ENCODE data around the gene GIGYF2.

The GIGYF2 gene

DNA sequence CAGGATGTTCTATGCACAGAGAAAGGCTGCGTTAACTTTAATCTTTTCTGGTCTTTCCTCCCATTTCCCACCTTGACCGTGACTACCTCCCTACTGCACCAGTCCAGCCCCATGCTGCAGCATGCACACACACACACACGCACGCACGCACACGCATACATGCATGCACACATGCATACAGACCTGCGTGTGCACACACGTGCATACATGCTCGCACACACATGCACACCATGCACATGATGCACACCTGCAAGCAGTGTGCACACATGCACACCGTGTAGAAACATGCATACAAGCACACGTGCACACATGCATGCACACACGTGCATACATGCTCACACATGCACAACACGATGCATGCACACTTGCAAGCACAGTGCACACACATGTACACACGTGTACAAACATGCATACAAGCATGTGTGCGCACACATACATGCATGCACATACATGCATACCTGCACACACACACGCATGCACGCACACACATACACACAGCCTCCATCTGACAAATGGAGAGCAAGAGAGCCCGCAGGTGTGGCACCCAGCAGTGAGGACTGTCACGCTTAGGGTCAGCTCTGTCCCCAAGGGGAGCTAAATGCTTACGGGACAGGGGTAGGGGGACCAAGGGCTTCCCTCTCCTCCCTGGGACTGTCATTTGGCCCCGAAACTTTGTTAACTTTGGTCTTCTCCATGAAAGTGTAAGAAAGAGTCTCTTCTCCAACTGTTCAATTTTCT lies 191.1 kb downstream of the GIGYF2 start:
- H3K4me1 Mint-ChIP-seq (ENCODE audit: low read depth): peaks cover 4% of the 10 kb centered on the region
- no peak overlapping the region for H3K27ac Mint-ChIP-seq

GRCh38 chr2:232888839-232889529 lies 191.9 kb downstream of the GIGYF2 start:
- H3K27me3 Mint-ChIP-seq: peaks cover 10% of the 10 kb centered on the region
- H3K27ac Mint-ChIP-seq: no peak overlapping the region
- peaks cover 4% of the 10 kb centered on the region for H3K4me1 Mint-ChIP-seq (ENCODE audit: low read depth)
- no peaks in the 10 kb centered on the region for H3K36me3 Mint-ChIP-seq
- no peak overlapping the region for H3K4me3 Mint-ChIP-seq
- no peaks in the 10 kb centered on the region for H3K9me3 Mint-ChIP-seq (ENCODE audit: low read depth)

More for the DNA sequence above, 191.1 kb downstream of the GIGYF2 start:
- H3K9me3 Mint-ChIP-seq (ENCODE audit: low read depth): no peaks in the 10 kb centered on the region
- H3K36me3 Mint-ChIP-seq: no peaks in the 10 kb centered on the region
- H3K4me3 Mint-ChIP-seq: no peak overlapping the region
- H3K27me3 Mint-ChIP-seq: peaks cover 10% of the 10 kb centered on the region

DNA sequence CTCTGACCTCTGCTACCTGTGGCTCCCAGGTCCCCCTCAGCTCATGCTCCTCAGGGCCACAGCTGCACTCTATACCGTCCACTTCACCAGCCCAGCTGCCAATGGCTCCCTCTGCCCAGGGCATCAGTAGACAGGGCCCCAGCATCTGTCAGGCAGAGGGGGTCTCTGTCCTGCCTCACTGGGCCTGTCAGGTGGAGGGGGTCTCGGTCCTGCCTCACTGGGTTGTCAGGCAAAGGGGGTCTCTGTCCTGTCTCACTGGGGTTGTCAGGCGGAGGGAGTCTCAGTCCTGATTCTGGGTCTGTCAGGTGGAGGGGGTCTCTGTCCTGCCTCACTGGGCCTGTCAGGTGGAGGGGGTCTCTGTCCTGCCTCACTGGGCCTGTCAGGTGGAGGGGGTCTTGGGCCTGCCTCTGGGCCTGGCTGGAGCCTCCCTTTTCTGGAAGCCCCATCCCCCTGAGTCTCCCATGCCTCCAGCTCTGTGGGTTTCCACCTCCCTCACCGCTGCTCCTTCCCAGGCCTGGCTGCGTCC lies 192.8 kb downstream of the GIGYF2 start:
- Mint-ChIP-seq H3K27ac (no peak overlapping the region), H3K27me3 (peaks cover 10% of the 10 kb centered on the region), H3K4me3 (no peak overlapping the region), H3K36me3 (no peaks in the 10 kb centered on the region), H3K9me3 (ENCODE audit: low read depth) (no peaks in the 10 kb centered on the region), H3K4me1 (ENCODE audit: low read depth) (peaks cover 4% of the 10 kb centered on the region)

DNA sequence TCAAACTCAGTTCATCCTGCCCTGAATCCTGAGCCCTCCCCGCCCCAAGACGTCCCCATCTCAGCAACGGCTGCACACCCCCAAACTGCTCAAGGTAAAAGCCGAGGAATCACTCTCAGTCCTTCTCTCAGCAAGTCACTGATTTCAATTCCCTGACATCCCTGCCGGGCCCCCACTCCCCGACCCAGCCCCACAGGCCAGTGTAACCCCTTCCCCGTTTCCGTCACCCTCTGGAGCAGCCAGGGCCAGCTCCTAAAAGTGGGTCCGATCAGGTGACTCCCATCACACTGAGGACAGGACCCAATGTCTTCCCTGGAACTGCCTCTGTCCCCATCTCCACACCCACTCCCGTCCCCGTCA lies 193.4 kb downstream of the GIGYF2 start:
- no peaks in the 10 kb centered on the region for H3K36me3 Mint-ChIP-seq
- no peak overlapping the region for H3K4me3 Mint-ChIP-seq
- H3K27ac Mint-ChIP-seq: no peak overlapping the region
- peaks cover 4% of the 10 kb centered on the region for H3K4me1 Mint-ChIP-seq (ENCODE audit: low read depth)
- H3K27me3 Mint-ChIP-seq: peaks cover 10% of the 10 kb centered on the region
- H3K9me3 Mint-ChIP-seq (ENCODE audit: low read depth): no peaks in the 10 kb centered on the region

DNA sequence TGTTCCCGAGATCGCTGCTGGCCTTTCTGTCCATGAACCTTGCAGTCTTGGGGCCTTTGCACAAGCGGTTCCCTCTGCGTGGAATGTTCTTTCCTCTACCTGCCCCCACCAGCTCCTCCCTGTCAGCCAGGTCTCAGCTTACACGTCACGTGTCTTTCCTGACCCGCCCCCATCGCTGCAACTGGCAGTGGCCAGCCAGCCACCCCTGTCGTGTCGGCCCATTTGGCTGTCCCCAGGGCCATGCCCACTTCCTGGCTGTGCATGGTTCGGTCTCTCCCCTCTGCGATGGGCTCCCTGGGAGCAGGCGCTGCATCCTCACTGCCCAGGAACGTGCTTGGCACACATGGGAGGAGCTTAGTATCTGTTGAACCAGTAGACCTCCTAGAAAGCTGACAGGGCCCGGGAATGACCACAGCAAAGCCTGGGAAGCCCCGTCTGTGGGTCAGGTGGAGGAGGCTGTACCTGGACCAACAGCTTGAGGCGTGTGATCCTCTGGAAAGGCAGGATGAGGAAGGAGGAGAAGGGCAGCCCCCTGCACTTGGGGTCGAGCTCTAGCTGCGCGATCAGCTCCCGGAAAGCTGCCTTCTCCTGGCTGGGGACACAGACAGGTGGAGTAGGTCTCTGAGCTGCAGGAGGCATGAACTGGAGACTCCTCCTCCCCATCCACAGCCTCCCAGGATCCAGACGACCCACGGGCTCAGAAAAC lies 193.9 kb downstream of the GIGYF2 start:
- no peak overlapping the region for H3K4me3 Mint-ChIP-seq

DNA sequence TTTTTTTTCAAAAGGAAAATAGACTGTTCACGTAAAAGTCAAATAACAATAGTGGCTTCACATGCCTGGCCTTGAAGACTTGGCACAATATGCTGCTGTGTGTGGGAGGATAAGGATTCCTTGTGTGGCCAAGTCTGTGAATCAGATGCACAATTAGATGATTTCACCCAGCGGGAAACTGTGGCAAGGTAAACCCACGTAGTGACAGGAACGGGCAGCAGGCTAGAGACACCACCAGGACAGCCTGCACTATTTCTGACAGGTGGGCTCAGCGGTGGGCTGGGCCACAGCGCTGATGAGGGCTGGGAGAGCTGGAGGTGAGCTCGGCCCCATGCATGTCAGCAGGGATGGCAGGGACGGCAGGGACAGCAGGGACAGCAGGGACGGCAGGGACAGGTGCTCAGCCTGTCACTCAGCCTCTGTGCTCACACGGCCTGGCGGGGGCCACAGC lies 194.5 kb downstream of the GIGYF2 start:
- Mint-ChIP-seq H3K27ac (no peak overlapping the region), H3K9me3 (ENCODE audit: low read depth) (no peaks in the 10 kb centered on the region), H3K4me3 (no peak overlapping the region), H3K27me3 (peaks cover 10% of the 10 kb centered on the region), H3K36me3 (no peaks in the 10 kb centered on the region), H3K4me1 (ENCODE audit: low read depth) (peaks cover 7% of the 10 kb centered on the region)

More for the DNA sequence above, 193.9 kb downstream of the GIGYF2 start:
- H3K36me3 Mint-ChIP-seq: no peaks in the 10 kb centered on the region
- H3K9me3 Mint-ChIP-seq (ENCODE audit: low read depth): no peaks in the 10 kb centered on the region
- no peak overlapping the region for H3K27ac Mint-ChIP-seq
- H3K4me1 Mint-ChIP-seq (ENCODE audit: low read depth): peaks cover 5% of the 10 kb centered on the region
- peaks cover 10% of the 10 kb centered on the region for H3K27me3 Mint-ChIP-seq

DNA sequence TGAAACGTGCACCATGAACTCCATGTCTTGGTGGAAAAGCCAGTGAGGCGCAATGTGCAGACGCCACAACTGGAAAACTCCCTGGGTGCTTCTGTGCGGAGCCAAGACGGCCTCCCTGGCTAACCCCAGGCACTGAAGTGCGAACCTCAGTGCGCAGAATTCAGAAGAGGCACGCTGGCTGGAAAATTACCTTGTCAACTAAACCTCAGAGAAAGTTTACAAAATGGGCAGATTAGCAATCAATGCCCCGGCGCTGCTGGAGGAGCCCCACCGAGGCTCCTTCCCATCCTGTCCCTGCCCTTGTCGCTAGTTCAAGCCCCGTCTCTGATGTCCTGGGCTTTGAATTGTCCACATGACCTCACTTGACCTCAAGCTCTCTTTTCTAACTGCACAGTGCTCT lies 195.1 kb downstream of the GIGYF2 start:
- Mint-ChIP-seq H3K4me1 (ENCODE audit: low read depth) (peaks cover 8% of the 10 kb centered on the region), H3K36me3 (no peaks in the 10 kb centered on the region), H3K9me3 (ENCODE audit: low read depth) (no peaks in the 10 kb centered on the region)

GRCh38 chr2:232892843-232893242 lies 195.7 kb downstream of the GIGYF2 start:
- Mint-ChIP-seq H3K27ac (no peak overlapping the region), H3K27me3 (peaks cover 10% of the 10 kb centered on the region), H3K9me3 (ENCODE audit: low read depth) (no peaks in the 10 kb centered on the region), H3K4me1 (ENCODE audit: low read depth) (peaks cover 13% of the 10 kb centered on the region), H3K4me3 (no peak overlapping the region), H3K36me3 (no peaks in the 10 kb centered on the region)

More for the DNA sequence above, 195.1 kb downstream of the GIGYF2 start:
- H3K27ac Mint-ChIP-seq: no peak overlapping the region
- peaks cover 10% of the 10 kb centered on the region for H3K27me3 Mint-ChIP-seq
- no peak overlapping the region for H3K4me3 Mint-ChIP-seq

- peaks cover 10% of the 10 kb centered on the region for H3K27me3 Mint-ChIP-seq
- peaks cover 15% of the 10 kb centered on the region for H3K4me1 Mint-ChIP-seq (ENCODE audit: low read depth)
- no peaks in the 10 kb centered on the region for H3K9me3 Mint-ChIP-seq (ENCODE audit: low read depth)
- no peak overlapping the region for H3K4me3 Mint-ChIP-seq
- H3K36me3 Mint-ChIP-seq: no peaks in the 10 kb centered on the region
- H3K27ac Mint-ChIP-seq: no peak overlapping the region
These were observed 196.7 kb downstream of the GIGYF2 start for GRCh38 chr2:232893834-232894233.

DNA sequence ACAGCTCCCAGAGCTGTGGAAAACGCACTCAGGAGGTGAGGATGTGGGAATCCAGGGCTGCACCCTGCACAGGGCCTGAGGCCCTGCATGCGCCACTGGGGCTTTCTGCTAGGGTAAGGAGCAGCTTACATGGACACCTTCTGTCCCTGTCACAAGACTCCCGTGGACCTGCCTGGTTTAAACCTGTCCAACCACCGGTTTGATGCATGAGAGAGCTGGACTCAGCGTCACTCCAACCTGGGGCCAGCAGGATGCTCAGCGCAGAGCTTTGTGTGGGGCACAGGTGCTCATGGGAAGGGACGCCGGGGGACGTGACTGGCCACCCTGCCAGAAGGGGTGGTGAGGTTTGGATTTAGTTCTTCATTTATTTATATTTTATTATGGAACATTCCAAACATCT lies 197.1 kb downstream of the GIGYF2 start:
- Mint-ChIP-seq H3K27me3 (peaks cover 10% of the 10 kb centered on the region), H3K27ac (no peak overlapping the region), H3K36me3 (no peaks in the 10 kb centered on the region), H3K4me1 (ENCODE audit: low read depth) (peaks cover 15% of the 10 kb centered on the region), H3K9me3 (ENCODE audit: low read depth) (no peaks in the 10 kb centered on the region), H3K4me3 (no peak overlapping the region)

GRCh38 chr2:232894746-232895145 lies 197.6 kb downstream of the GIGYF2 start:
- Mint-ChIP-seq H3K36me3 (no peaks in the 10 kb centered on the region), H3K4me3 (no peak overlapping the region), H3K27me3 (peaks cover 10% of the 10 kb centered on the region), H3K9me3 (ENCODE audit: low read depth) (no peaks in the 10 kb centered on the region), H3K27ac (peak overlapping the region; percentile 38), H3K4me1 (ENCODE audit: low read depth) (peaks cover 15% of the 10 kb centered on the region)

DNA sequence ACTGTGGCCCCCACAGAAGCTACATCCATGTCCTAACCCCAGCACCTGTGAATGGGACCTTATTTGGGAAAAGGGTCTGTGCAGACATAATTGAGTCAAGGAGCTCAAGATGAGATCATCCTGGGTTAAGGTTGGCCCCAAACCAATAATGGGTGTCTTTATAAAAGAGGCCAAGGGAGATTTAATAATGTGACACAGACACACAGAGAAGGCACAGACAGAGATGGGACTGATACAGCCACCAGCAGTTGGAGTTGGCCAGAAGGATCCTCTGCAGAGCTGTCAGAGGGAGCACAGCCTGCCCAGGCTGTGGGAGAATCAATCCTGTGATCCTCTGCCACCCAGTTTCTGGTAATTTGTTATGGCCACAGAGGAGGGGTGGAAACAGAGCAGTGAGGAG lies 199.0 kb downstream of the GIGYF2 start:
- Mint-ChIP-seq H3K4me1 (ENCODE audit: low read depth) (peaks cover 11% of the 10 kb centered on the region), H3K9me3 (ENCODE audit: low read depth) (no peaks in the 10 kb centered on the region), H3K4me3 (no peak overlapping the region), H3K36me3 (no peaks in the 10 kb centered on the region), H3K27me3 (peaks cover 6% of the 10 kb centered on the region), H3K27ac (peak overlapping the region; percentile 72)

GRCh38 chr2:232896720-232897597 lies 199.8 kb downstream of the GIGYF2 start:
- Mint-ChIP-seq H3K27ac (no peak overlapping the region), H3K36me3 (no peaks in the 10 kb centered on the region), H3K4me1 (ENCODE audit: low read depth) (peaks cover 11% of the 10 kb centered on the region), H3K27me3 (peaks cover 6% of the 10 kb centered on the region), H3K9me3 (ENCODE audit: low read depth) (no peaks in the 10 kb centered on the region), H3K4me3 (peak overlapping the region; percentile 12)

Measured in activated naive CD8-positive, alpha-beta T cell (primary cell).